ENCODE data around the gene PPP1R12B. TPM values are rescaled to one million over a fixed set of nuclear protein-coding genes. Genes with fewer than 3 reads are reported as not detected.
"Not testable (repeated sequence)": the region's sequence is repeated elsewhere in the genome, so short reads cannot be mapped to it uniquely, and the experiment has no call there.

Gene PPP1R12B
- total and polyA plus RNA-seq, 4 donors, result 4.0 to 31.6 (median 9.7) TPM

- Histone ChIP-seq H3K9ac (ENCODE audit: low read depth in 1 of 2, low read length in 2 of 2) (no peak overlapping the region), H3K4me3 (ENCODE audit: low read depth in 1 of 3, low read length in 3 of 3) (no peak overlapping the region), H3K9me3 (ENCODE audit: control insufficient read depth in 4 of 4, low read length in 3 of 4) (no peaks in the 10 kb centered on the region), H3K4me1 (ENCODE audit: control insufficient read depth in 4 of 4, insufficient read depth in 4 of 4, low read length in 3 of 4) (no peaks in the 10 kb centered on the region), H3K27me3 (ENCODE audit: control insufficient read depth in 4 of 4, insufficient read depth in 4 of 4, low read length in 3 of 4) (no peaks in the 10 kb centered on the region), H3K36me3 (ENCODE audit: control insufficient read depth in 4 of 4, insufficient read depth in 3 of 4, low read depth in 1 of 4, low read length in 3 of 4) (no peaks in the 10 kb centered on the region), H3K27ac (ENCODE audit: low read depth in 1 of 2, low read length in 2 of 2) (no peak overlapping the region)
- WGBS, result 98% methylated on average over 1 of the region's 1 CpG
- DNase-seq (ENCODE audit: low spot score), result no peak
- TF ChIP-seq FOXA1 (IDR thresholded peaks at IDR 0.05) (no peak), JUND (IDR thresholded peaks at IDR 0.05) (no peak), TAF1 (conservative IDR thresholded peaks at IDR 0.05) (no peak), ATF3 (IDR thresholded peaks at IDR 0.05) (no peak), HNF4G (IDR thresholded peaks at IDR 0.05) (no peak), HNF4A (conservative IDR thresholded peaks at IDR 0.05) (no peak), RXRA (IDR thresholded peaks at IDR 0.05) (no peak), GABPA (IDR thresholded peaks at IDR 0.05 in 1 of 2, conservative IDR thresholded peaks at IDR 0.05 in 1 of 2) (no peak), EGR1 (IDR thresholded peaks at IDR 0.05; ENCODE audit: low read depth in 2 of 2) (no peak), SP1 (IDR thresholded peaks at IDR 0.05) (no peak)
Measured at GRCh38 chr1:202367271-202367670, 18.8 kb downstream of the PPP1R12B start.

GRCh38 chr1:202370906-202371305, 22.4 kb downstream of the PPP1R12B start:
- not testable (repeated sequence) for H3K27me3 ChIP-seq (ENCODE audit: control insufficient read depth in 4 of 4, insufficient read depth in 4 of 4, low read length in 3 of 4); DNase-seq (ENCODE audit: low spot score); H3K4me1 ChIP-seq (ENCODE audit: control insufficient read depth in 4 of 4, insufficient read depth in 4 of 4, low read length in 3 of 4); H3K36me3 ChIP-seq (ENCODE audit: control insufficient read depth in 4 of 4, insufficient read depth in 3 of 4, low read depth in 1 of 4, low read length in 3 of 4); H3K9ac ChIP-seq (ENCODE audit: low read depth in 1 of 2, low read length in 2 of 2); H3K4me3 ChIP-seq (ENCODE audit: low read depth in 1 of 3, low read length in 3 of 3); H3K27ac ChIP-seq (ENCODE audit: low read depth in 1 of 2, low read length in 2 of 2); H3K9me3 ChIP-seq (ENCODE audit: control insufficient read depth in 4 of 4, low read length in 3 of 4)
- WGBS, result 90% methylated on average over 4 of the region's 4 CpGs

DNA sequence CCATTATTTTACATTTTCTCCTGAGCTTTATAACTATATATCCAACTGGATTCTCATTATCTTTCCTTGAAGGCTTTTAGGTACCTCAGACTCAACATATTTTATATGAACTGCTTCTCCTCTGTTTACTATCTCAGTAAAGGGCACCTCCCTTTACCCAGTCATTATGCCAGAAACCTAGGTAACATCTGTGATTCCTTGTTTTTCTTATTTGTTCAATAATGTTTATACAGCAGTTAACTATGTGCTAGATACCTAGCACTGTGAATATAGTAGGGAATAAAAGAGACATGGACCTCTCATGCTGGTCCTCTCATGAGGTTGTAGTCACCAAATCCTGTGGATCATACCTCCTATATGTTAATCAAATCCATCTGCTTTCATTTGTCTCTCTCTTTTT, 25.6 kb downstream of the PPP1R12B start:
- no peak overlapping the region for H3K4me3 ChIP-seq (ENCODE audit: low read depth in 1 of 3, low read length in 3 of 3)
- H3K36me3 ChIP-seq (ENCODE audit: control insufficient read depth in 4 of 4, insufficient read depth in 3 of 4, low read depth in 1 of 4, low read length in 3 of 4), result no peaks in the 10 kb centered on the region
- no peaks in the 10 kb centered on the region for H3K27me3 ChIP-seq (ENCODE audit: control insufficient read depth in 4 of 4, insufficient read depth in 4 of 4, low read length in 3 of 4)
- TF ChIP-seq HNF4A (conservative IDR thresholded peaks at IDR 0.05) (no peak), RXRA (IDR thresholded peaks at IDR 0.05) (no peak), YY1 (IDR thresholded peaks at IDR 0.05) (no peak), REST (IDR thresholded peaks at IDR 0.05) (no peak), NR2F2 (IDR thresholded peaks at IDR 0.05) (no peak), EGR1 (IDR thresholded peaks at IDR 0.05; ENCODE audit: low read depth in 2 of 2) (no peak), JUND (IDR thresholded peaks at IDR 0.05) (no peak), FOXA1 (IDR thresholded peaks at IDR 0.05) (no peak), HNF4G (IDR thresholded peaks at IDR 0.05) (no peak), FOXA2 (IDR thresholded peaks at IDR 0.05) (no peak), RAD21 (IDR thresholded peaks at IDR 0.05) (no peak), TAF1 (conservative IDR thresholded peaks at IDR 0.05) (no peak), ZBTB33 (IDR thresholded peaks at IDR 0.05) (no peak), GABPA (IDR thresholded peaks at IDR 0.05 in 1 of 2, conservative IDR thresholded peaks at IDR 0.05 in 1 of 2) (no peak), SP1 (IDR thresholded peaks at IDR 0.05) (no peak), ATF3 (IDR thresholded peaks at IDR 0.05) (no peak)
- TF ChIP-seq, protein P1, sequence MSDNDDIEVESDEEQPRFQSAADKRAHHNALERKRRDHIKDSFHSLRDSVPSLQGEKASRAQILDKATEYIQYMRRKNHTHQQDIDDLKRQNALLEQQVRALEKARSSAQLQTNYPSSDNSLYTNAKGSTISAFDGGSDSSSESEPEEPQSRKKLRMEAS (IDR thresholded peaks at IDR 0.05), result no peak
- TF ChIP-seq, protein P2, sequence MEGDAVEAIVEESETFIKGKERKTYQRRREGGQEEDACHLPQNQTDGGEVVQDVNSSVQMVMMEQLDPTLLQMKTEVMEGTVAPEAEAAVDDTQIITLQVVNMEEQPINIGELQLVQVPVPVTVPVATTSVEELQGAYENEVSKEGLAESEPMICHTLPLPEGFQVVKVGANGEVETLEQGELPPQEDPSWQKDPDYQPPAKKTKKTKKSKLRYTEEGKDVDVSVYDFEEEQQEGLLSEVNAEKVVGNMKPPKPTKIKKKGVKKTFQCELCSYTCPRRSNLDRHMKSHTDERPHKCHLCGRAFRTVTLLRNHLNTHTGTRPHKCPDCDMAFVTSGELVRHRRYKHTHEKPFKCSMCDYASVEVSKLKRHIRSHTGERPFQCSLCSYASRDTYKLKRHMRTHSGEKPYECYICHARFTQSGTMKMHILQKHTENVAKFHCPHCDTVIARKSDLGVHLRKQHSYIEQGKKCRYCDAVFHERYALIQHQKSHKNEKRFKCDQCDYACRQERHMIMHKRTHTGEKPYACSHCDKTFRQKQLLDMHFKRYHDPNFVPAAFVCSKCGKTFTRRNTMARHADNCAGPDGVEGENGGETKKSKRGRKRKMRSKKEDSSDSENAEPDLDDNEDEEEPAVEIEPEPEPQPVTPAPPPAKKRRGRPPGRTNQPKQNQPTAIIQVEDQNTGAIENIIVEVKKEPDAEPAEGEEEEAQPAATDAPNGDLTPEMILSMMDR (IDR thresholded peaks at IDR 0.05; ENCODE audit: low read depth, low read length, missing input control), result no peak
- H3K4me1 ChIP-seq (ENCODE audit: control insufficient read depth in 4 of 4, insufficient read depth in 4 of 4, low read length in 3 of 4), result no peaks in the 10 kb centered on the region
- no peak overlapping the region for H3K9ac ChIP-seq (ENCODE audit: low read depth in 1 of 2, low read length in 2 of 2)
- H3K27ac ChIP-seq (ENCODE audit: low read depth in 1 of 2, low read length in 2 of 2), result no peak overlapping the region
- no peaks in the 10 kb centered on the region for H3K9me3 ChIP-seq (ENCODE audit: control insufficient read depth in 4 of 4, low read length in 3 of 4)
- no peak for DNase-seq (ENCODE audit: low spot score)

All from liver (tissue), 9 donors.